WTC11 (cell line): ENCODE results near the gene KRTAP4-7.

Experiments
- CBFB ChIP-seq: sonication (generic); formaldehyde crosslinking; IDR thresholded peaks from 2 replicates; pipeline ENCODE4 v1.8.1; 2022; ENCODE audit warnings: mild to moderate bottlenecking, low read depth, missing genetic modification reagents
- E2F4 ChIP-seq: sonication (generic); formaldehyde crosslinking; IDR thresholded peaks from 2 replicates; pipeline ENCODE4 v1.8.1; 2022; ENCODE audit warnings: low read depth, mild to moderate bottlenecking, moderate library complexity, missing genetic modification reagents, borderline replicate concordance
- TF ChIP-seq, protein P1 (sequence below): fragments of 200-600 bp; IDR thresholded peaks from 2 replicates; pipeline ENCODE4 v1.8.0; 2022; ENCODE audit warnings: antibody characterized with exemption
- TF ChIP-seq, protein P2 (sequence below): sonication (generic); formaldehyde crosslinking; IDR thresholded peaks from 2 replicates; pipeline ENCODE4 v1.8.1; 2023; ENCODE audit warnings: mild to moderate bottlenecking, missing genetic modification reagents, borderline replicate concordance

- TF ChIP-seq CBFB (CRISPR knock-in tag) (no peak), E2F4 (no peak)
- TF ChIP-seq, protein P1, sequence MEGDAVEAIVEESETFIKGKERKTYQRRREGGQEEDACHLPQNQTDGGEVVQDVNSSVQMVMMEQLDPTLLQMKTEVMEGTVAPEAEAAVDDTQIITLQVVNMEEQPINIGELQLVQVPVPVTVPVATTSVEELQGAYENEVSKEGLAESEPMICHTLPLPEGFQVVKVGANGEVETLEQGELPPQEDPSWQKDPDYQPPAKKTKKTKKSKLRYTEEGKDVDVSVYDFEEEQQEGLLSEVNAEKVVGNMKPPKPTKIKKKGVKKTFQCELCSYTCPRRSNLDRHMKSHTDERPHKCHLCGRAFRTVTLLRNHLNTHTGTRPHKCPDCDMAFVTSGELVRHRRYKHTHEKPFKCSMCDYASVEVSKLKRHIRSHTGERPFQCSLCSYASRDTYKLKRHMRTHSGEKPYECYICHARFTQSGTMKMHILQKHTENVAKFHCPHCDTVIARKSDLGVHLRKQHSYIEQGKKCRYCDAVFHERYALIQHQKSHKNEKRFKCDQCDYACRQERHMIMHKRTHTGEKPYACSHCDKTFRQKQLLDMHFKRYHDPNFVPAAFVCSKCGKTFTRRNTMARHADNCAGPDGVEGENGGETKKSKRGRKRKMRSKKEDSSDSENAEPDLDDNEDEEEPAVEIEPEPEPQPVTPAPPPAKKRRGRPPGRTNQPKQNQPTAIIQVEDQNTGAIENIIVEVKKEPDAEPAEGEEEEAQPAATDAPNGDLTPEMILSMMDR = no peak
- TF ChIP-seq, protein P2, sequence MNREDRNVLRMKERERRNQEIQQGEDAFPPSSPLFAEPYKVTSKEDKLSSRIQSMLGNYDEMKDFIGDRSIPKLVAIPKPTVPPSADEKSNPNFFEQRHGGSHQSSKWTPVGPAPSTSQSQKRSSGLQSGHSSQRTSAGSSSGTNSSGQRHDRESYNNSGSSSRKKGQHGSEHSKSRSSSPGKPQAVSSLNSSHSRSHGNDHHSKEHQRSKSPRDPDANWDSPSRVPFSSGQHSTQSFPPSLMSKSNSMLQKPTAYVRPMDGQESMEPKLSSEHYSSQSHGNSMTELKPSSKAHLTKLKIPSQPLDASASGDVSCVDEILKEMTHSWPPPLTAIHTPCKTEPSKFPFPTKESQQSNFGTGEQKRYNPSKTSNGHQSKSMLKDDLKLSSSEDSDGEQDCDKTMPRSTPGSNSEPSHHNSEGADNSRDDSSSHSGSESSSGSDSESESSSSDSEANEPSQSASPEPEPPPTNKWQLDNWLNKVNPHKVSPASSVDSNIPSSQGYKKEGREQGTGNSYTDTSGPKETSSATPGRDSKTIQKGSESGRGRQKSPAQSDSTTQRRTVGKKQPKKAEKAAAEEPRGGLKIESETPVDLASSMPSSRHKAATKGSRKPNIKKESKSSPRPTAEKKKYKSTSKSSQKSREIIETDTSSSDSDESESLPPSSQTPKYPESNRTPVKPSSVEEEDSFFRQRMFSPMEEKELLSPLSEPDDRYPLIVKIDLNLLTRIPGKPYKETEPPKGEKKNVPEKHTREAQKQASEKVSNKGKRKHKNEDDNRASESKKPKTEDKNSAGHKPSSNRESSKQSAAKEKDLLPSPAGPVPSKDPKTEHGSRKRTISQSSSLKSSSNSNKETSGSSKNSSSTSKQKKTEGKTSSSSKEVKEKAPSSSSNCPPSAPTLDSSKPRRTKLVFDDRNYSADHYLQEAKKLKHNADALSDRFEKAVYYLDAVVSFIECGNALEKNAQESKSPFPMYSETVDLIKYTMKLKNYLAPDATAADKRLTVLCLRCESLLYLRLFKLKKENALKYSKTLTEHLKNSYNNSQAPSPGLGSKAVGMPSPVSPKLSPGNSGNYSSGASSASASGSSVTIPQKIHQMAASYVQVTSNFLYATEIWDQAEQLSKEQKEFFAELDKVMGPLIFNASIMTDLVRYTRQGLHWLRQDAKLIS (CRISPR knock-in tag) = no peak
Observed at GRCh38 chr17:41037853-41038350, 46.0 kb upstream of the KRTAP4-7 start.
